Uterus (tissue), 2 donors: ENCODE data around the gene ZNF462.

Experiments used
- POLR2A ChIP-seq, 2 donors: fragments of 450-650 bp; IDR thresholded peaks; one replicate each; pipeline ENCODE4 v1.6.1; 2016; ENCODE audit warnings: antibody characterized with exemption in 2 of 2, mild to moderate bottlenecking in 1 of 2, moderate library complexity in 1 of 2
- TF ChIP-seq, protein P1 (sequence below), 4 experiments: fragments of 200-600 bp in 2 of 4; fragments of 450-650 bp in 2 of 4; sonication (generic) in 2 of 4; IDR thresholded peaks; one replicate each; pipeline ENCODE4 v1.5.1; 2016 to 2019; ENCODE audit warnings: antibody characterized with exemption in 4 of 4, mild to moderate bottlenecking in 2 of 4, moderate library complexity in 1 of 4

DNA sequence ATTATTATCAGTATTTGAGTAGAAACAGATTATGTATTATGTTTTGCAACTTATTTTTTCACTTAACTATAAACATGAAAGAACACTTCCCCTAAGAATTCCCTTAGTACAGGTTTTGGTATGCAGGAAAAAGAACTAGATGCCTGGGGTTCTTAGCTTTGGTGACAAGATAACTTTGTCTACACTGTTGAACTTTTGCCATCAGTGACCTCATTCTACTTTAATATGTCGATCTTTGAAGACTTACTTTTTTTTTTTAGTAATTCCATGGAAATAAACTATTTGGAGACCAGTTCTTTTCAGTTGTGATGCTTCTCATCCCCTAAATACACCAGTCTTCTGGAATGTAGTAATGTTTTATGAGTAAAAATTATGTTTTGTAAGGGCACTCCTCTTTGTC is 34.3 kb downstream of the ZNF462 start:
- TF ChIP-seq, protein P1, sequence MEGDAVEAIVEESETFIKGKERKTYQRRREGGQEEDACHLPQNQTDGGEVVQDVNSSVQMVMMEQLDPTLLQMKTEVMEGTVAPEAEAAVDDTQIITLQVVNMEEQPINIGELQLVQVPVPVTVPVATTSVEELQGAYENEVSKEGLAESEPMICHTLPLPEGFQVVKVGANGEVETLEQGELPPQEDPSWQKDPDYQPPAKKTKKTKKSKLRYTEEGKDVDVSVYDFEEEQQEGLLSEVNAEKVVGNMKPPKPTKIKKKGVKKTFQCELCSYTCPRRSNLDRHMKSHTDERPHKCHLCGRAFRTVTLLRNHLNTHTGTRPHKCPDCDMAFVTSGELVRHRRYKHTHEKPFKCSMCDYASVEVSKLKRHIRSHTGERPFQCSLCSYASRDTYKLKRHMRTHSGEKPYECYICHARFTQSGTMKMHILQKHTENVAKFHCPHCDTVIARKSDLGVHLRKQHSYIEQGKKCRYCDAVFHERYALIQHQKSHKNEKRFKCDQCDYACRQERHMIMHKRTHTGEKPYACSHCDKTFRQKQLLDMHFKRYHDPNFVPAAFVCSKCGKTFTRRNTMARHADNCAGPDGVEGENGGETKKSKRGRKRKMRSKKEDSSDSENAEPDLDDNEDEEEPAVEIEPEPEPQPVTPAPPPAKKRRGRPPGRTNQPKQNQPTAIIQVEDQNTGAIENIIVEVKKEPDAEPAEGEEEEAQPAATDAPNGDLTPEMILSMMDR (IDR thresholded peaks at IDR 0.05): no peak
- TF ChIP-seq POLR2A (IDR thresholded peaks at IDR 0.05): no peak
